GM12865 (cell line): ENCODE measurements around the gene TMEM204.

ENCODE experiments used
- DNase-seq: peaks from one replicate; pipeline ENCODE4 v3.0.0; 2010; ENCODE audit warnings: low read depth
- H3K4me3 ChIP-seq: 2 replicates; pipeline ENCODE4 v1.5.1; 2011; ENCODE audit warnings: mild to moderate bottlenecking, low read depth, low read length, control low read depth
- CTCF ChIP-seq: IDR thresholded peaks from 2 replicates; pipeline ENCODE4 v1.5.1; 2011; ENCODE audit warnings: low read length, control low read depth, low read depth, inconsistent platforms; ENCODE audit not compliant: insufficient read depth; ENCODE audit errors: missing control alignments

Gene TMEM204

GRCh38 chr16:1510941-1511351, 22.5 kb upstream of the TMEM204 start:
- no peak for TF ChIP-seq CTCF
- H3K4me3 ChIP-seq = no peak overlapping the region
- no peak for DNase-seq

GRCh38 chr16:1511662-1512569, 21.6 kb upstream of the TMEM204 start:
- no peak for TF ChIP-seq CTCF
- H3K4me3 ChIP-seq = no peak overlapping the region
- DNase-seq = no peak

- DNase-seq = no peak
- no peak overlapping the region for H3K4me3 ChIP-seq
- no peak for TF ChIP-seq CTCF
Observed at GRCh38 chr16:1512774-1513173, 20.7 kb upstream of the TMEM204 start.

- DNase-seq = no peak
- no peak for TF ChIP-seq CTCF
- no peak overlapping the region for H3K4me3 ChIP-seq
Observed at GRCh38 chr16:1514507-1514906, 19.0 kb upstream of the TMEM204 start.

GRCh38 chr16:1518626-1519135, 14.8 kb upstream of the TMEM204 start:
- DNase-seq = no peak
- H3K4me3 ChIP-seq = no peak overlapping the region
- no peak for TF ChIP-seq CTCF

GRCh38 chr16:1519831-1520230, 13.6 kb upstream of the TMEM204 start:
- no peak for TF ChIP-seq CTCF
- H3K4me3 ChIP-seq = no peak overlapping the region
- DNase-seq = no peak
